OCI-LY1 (cell line): ENCODE results near the gene L3MBTL1.

ENCODE experiments used
- EZH2 ChIP-seq: fragments of 200-600 bp; sonication (generic), shearing (Covaris generic); IDR thresholded peaks from 2 replicates; pipeline ENCODE4 v1.8.0; 2017; ENCODE audit warnings: borderline replicate concordance, mixed run types, mild to moderate bottlenecking, antibody characterized with exemption, low read length, moderate library complexity, mixed read lengths
- TF ChIP-seq, protein P1 (sequence below): fragments of 200-600 bp; sonication (generic), shearing (Covaris generic); IDR thresholded peaks from 2 replicates; pipeline ENCODE4 v1.5.1; 2017; ENCODE audit warnings: mild to moderate bottlenecking, antibody characterized with exemption, low read length, moderate library complexity, mixed read lengths

DNA sequence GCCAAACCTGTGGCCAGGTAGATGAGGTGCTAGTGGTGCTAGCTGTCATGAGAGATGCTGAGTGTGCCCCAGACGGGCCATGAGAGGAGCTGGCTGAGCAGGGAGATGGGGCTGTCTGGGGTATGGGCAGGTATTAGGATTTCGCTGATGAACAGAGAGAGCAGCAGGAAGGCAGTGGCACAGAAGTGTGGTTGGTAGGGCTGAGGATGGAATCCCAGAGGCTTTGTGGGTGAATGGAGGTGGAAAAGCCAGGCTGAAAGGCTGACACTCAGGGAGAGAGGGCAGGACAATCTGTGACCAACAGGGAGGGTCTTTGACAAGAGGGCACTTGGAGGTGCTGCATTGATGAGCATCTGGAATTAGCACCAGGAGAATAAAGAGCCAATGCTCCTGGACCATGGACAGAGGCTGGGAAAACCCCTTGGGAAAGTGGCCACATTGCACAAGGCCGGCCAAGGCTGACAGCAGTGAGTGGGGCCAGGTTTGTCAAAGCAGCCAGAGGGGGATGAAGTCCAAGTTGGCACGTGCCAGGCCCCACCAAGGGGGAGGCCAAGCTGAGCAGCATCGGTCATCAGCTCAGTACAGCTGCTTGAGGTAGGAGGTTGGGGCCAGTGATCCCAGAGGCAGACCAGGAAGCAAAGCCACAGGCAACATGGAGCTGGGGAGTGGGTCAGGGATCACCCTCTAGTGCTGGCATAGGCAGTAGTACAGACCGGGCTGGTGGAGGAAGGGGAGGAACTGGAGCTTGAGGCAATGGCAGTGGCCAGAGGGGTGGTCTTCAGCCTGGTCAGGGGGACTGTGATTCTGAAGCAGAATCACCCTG lies 31.6 kb downstream of the L3MBTL1 start:
- TF ChIP-seq, protein P1, sequence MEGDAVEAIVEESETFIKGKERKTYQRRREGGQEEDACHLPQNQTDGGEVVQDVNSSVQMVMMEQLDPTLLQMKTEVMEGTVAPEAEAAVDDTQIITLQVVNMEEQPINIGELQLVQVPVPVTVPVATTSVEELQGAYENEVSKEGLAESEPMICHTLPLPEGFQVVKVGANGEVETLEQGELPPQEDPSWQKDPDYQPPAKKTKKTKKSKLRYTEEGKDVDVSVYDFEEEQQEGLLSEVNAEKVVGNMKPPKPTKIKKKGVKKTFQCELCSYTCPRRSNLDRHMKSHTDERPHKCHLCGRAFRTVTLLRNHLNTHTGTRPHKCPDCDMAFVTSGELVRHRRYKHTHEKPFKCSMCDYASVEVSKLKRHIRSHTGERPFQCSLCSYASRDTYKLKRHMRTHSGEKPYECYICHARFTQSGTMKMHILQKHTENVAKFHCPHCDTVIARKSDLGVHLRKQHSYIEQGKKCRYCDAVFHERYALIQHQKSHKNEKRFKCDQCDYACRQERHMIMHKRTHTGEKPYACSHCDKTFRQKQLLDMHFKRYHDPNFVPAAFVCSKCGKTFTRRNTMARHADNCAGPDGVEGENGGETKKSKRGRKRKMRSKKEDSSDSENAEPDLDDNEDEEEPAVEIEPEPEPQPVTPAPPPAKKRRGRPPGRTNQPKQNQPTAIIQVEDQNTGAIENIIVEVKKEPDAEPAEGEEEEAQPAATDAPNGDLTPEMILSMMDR, result no peak
- TF ChIP-seq EZH2, result no peak
